Stimulated activated CD4-positive, alpha-beta T cell treated with anti-CD3 and anti-CD28 coated beads, Interleukin-2, amount 100 ng/mL, for 4 hours (primary cell): ENCODE results near the gene BCL2.

Experiments
- DNase-seq: peaks from one replicate; pipeline ENCODE4 v3.0.0-alpha.2; 2020; ENCODE audit warnings: low read depth

The BCL2 gene

GRCh38 chr18:63309422-63309821 lies 10.1 kb downstream of the BCL2 start:
- DNase-seq, result peak; percentile 47

GRCh38 chr18:63307551-63308200 lies 11.9 kb downstream of the BCL2 start:
- DNase-seq, result no peak

GRCh38 chr18:63306819-63307550 lies 12.6 kb downstream of the BCL2 start:
- no peak for DNase-seq

GRCh38 chr18:63306249-63306648 lies 13.3 kb downstream of the BCL2 start:
- DNase-seq, result no peak

GRCh38 chr18:63303547-63303946 lies 16.0 kb downstream of the BCL2 start:
- DNase-seq, result no peak

GRCh38 chr18:63302636-63303405 lies 16.7 kb downstream of the BCL2 start:
- no peak for DNase-seq

- DNase-seq, result no peak
These were observed 17.3 kb downstream of the BCL2 start for GRCh38 chr18:63302220-63302619.

GRCh38 chr18:63301434-63301833 lies 18.1 kb downstream of the BCL2 start:
- DNase-seq, result no peak

- DNase-seq, result no peak
These were observed 19.5 kb downstream of the BCL2 start for GRCh38 chr18:63299837-63300745.

GRCh38 chr18:63298400-63299365 lies 20.9 kb downstream of the BCL2 start:
- DNase-seq, result no peak

GRCh38 chr18:63297687-63298399 lies 21.7 kb downstream of the BCL2 start:
- no peak for DNase-seq

- no peak for DNase-seq
These were observed 25.6 kb downstream of the BCL2 start for GRCh38 chr18:63293935-63294334.

GRCh38 chr18:63292831-63293683 lies 26.5 kb downstream of the BCL2 start:
- DNase-seq, result no peak

- DNase-seq, result no peak
These were observed 28.3 kb downstream of the BCL2 start for GRCh38 chr18:63291278-63291677.

GRCh38 chr18:63290821-63291200 lies 28.8 kb downstream of the BCL2 start:
- peak; percentile 48 for DNase-seq

GRCh38 chr18:63290166-63290820 lies 29.3 kb downstream of the BCL2 start:
- DNase-seq, result no peak

GRCh38 chr18:63288311-63288710 lies 31.3 kb downstream of the BCL2 start:
- no peak for DNase-seq

GRCh38 chr18:63287691-63288220 lies 31.8 kb downstream of the BCL2 start:
- DNase-seq, result no peak
